HG03060 (cell line): ENCODE data around the gene GADD45G.

Source experiments
- ATAC-seq: cut with Tn5 transposase; IDR thresholded peaks from one replicate; pipeline ENCODE4 v1.9.1; 2021; ENCODE audit warnings: low read depth, moderate number of reproducible peaks; ENCODE audit not compliant: unreplicated experiment

GADD45G gene

DNA sequence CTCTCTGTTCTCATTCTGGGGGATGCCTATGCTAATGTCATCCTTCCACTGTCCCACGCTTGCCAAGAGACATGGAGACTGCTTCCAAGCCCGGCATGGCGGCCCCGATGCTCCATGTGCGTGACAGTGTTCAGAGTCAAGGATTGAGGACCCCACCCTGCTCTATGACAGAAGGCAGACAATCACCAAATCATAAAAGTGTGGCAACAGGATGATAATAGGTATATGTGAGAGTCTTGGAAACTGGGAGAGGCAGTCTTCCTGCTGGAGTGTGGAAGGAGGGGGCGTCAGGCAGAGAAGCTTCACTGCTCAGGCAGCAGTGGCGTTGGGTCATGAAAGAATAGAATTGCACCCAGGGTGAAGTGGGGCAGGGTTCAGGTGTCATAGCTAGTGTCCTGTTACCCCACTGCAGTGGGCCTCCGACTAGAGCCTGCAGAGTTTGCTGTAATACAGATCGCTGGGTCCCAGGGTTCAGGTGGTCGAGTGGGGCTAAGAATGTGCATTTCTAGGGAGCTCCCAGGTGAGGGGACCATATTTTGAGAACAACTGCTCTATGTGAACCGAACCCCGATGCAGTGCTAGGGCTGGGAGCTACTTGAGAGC, 12.5 kb upstream of the GADD45G start:
- ATAC-seq: no peak

DNA sequence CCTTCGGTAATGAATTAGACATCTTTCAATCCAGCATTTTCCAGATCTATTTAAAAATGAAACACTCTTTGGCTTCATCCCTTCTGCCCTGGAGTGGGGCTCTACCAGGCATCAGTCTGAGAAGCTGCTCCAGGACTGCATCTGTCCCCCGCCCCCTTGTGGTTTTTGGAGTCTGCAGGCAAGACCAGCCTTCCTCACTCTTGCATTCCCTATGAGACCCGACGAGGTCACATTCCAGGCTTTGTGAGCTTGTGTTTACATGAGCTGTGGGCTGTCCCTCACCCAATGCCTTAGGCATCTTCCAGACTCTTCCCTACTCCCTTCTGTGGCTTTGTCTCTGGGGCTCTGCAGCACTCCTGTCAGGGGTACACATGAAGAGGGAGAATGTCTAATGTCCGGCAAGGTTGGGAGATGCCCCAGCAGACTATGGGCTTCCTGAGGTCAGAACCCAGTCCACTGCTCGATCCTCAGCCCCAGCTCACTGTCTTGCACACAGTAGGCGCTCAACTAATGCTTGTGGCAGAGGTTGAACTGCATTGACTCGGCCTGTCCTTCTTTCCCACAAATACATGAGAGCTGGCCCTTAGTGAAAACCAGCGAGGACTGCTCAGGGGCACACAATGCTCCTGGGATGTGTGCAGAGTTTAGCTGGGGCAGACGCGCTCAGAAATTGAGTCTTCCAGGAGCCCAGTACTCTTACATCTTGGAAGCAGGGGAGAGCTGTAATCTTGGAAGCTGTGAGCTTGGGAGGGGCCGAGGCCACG, 11.7 kb upstream of the GADD45G start:
- no peak for ATAC-seq

DNA sequence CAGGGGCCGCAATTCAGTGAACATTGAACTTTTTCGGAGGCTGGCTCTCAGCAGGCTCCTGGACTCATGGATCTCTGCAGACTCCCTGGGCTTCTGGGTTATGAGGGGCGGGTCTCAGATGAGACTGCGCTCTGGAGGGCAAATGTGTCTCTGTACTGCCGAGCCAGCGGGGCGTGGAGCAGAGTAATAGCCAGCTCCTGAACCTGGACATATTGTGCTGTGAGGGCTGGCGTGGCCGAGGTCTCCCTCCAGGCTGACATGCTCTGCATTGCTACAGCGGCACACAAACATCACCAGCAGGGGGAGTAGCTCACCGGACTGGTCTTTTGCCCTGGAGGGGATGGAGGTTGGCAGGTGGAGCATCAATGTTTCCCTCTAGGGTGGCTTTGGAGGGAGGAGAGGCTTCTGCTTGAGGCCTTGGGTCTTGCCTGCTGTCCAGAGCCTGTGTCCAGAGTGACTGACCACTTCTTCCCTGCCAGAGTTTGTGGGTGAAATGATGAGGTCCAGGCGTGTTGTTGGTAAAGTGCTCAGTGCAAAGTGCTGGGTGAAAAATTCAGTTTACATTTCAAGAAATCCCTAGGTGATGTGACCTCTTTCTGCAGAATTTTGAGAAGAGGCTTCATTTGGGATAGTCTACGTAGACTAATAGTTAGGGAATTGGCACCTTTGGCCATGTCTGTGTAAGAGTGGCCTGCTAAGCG, 10.9 kb upstream of the GADD45G start:
- ATAC-seq: no peak

DNA sequence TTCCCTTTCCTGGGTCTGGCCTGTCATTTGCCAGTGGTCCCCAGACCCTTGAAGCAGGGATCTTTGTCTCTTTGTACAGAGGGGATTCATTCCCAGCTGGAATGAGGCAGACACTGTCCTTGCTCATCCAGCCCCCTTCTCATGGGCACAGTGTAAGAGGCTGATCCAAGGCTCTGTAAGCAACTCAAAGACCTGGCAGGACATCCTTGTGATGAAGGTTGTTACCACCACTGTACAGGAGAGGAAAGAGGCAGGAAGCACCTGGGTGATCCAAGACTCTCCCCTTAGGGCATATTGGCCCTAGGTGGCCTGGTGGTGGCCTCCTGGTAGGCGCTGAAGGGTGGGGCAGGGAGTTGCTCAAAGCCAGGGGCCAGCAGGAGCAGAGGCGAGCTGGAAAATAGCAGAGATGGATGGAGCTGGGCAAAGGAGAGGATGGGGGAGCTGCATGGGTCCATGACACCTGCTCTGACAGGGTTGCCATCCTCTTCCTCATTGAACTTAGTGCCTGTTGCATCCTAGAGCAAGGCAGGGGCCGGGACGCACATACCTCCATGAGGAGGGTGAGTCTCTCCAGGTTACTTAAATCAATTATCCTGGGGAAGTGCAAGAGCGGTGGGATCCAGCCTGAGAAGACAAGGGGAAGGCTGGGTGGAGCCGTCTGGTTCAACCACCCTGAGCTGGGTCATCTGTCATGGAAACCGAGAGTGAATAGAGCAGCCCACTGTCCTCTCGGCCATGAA, 9.8 kb upstream of the GADD45G start:
- ATAC-seq: no peak

DNA sequence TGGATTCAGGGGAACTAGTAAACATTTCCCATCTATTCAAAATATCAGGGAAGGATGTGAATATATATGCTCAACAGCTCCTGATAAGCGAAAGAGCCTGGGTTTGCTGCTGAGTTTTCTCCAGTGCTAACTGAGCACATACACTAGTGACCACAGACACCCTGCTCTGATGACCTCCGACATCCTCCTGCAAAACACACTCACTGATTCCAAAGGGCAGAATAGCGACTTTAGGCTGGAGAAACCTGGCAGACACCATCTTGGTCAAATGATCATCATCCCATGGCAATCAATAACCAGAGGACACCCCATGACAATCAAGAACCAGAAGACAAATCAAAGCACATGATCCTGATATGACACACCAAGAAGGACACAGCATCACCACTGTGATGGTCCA, 9.2 kb upstream of the GADD45G start:
- no peak for ATAC-seq

DNA sequence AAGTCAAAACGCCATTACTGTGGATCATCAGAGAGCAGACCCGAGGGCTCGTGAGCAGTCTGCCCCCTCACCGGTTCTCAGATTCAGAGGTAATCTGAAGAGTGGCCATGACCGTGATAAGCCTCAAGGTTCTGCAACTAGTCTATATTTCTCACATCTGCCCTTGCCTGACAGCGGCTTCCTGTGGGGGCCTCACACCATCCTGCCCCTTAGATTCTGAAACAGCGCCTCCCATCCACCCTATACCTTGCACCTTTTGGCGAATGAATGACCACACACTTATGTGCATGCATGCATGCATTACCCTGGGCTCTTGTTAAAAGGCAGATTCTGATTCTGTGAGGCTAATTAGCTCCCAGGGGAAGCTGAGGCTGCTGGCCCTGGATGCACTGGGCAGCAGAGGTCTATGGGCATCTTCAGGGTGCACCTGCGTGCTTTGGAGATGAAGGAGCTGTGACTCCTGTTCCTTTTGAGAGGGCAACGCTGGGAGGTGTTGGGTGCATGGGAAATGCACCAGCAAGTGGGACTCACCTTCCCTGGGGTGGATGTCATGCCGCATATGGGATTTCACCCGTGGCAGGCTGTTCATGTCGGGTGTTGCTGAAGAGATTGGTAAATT, 7.8 kb upstream of the GADD45G start:
- no peak for ATAC-seq

DNA sequence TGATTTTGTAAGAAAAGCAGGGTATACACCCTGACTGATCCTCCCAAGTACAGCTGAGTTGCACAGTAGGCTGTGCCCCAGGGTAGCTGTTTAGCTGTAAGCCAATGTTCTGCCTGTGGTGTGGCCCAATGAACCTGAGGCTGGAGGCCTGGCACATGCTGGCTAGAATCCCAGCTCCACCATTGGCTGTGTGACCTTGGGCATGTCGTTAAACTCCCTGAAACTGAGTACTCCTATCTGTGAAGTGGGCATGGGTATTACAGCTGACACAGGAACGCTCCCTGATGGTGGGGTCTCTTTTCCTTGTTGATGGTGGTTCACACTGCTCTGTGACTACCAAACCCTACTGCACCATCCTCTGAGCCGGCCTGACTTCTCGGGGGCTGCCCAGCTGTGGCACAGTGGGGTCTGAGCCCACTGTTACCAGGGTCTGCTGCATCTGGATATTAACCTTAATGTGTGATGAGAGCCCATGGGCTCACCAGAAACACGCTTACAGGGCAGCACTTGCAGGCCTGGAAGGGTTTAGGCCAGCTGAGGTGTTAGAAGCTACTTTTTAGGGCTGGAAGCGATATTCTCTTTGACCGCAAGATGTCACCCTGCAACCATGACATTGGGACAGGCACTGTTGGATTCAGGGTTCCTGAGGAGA, 7.0 kb upstream of the GADD45G start:
- no peak for ATAC-seq

DNA sequence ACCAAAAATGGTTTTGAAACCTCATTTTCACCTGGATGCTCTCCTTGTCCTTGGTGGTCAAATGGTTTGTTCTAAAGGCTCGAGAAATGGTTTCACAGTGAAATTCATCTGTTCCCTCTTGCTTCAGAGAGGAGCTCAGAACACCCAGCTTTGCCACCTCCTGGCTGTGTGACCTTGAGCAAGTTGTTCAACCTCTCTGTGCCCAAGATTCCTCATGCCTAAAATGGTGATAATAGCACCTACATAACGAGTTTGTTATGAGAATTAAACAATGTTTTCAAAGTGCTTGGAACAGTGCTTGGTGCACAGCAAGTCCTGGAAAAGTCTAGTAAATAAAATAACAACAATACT, 6.5 kb upstream of the GADD45G start:
- ATAC-seq: no peak

DNA sequence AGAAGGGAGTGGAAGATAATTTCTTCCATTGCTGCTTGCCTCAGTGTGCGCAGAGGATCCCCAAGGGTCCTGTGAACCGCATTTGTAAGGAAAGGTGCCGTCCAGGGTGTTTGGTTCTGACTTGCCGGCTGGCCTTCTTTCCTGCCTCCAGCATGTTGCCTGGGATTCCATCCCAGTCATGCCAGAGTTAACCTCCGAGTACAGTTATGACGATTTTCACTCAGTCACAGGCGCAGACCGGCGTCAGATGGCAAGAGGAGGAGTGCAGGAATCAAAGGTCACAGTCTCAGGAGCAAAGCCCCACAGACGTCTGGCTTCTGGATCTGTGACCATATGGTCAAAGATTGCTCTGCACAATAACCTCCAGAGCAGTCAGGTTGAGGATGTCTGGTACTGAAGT, 5.9 kb upstream of the GADD45G start:
- no peak for ATAC-seq

DNA sequence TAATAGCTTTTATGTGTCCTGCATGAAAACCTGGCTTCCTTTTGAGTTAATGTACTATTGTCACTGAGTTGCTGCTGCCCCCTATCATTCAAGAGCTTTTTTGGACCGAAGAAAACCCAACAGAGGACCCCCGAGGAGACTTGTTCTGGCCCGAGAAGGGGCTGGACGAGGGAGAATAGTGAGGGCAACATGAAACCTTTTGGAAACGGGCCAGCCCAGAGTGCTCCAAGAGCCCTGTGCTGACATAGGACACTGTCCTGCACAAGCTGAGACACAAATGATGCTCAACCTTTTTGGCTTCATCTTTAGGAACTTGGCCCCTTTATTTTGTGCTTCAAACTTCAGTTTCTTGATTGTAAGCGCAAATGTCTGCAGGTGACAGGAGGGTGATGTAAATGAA, 4.0 kb upstream of the GADD45G start:
- no peak for ATAC-seq

DNA sequence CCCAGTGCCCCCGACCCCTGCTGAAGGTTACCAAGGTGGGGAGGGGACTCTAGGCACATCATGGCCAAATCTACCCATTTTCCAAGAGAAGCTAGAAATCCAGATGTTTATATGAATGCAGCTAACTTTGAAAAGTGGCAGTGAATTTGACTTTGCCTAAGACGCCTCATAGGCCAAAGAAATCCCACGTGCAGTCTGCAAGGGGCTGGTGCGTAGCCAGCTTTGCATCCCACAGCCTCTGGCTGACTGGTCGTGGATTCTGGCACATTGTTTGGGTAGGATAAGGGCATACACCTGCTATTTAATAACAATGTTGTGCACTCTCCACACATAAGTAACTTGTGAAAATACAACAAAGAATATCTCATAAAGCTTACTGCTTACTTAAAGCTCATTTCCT, 3.5 kb upstream of the GADD45G start:
- no peak for ATAC-seq

DNA sequence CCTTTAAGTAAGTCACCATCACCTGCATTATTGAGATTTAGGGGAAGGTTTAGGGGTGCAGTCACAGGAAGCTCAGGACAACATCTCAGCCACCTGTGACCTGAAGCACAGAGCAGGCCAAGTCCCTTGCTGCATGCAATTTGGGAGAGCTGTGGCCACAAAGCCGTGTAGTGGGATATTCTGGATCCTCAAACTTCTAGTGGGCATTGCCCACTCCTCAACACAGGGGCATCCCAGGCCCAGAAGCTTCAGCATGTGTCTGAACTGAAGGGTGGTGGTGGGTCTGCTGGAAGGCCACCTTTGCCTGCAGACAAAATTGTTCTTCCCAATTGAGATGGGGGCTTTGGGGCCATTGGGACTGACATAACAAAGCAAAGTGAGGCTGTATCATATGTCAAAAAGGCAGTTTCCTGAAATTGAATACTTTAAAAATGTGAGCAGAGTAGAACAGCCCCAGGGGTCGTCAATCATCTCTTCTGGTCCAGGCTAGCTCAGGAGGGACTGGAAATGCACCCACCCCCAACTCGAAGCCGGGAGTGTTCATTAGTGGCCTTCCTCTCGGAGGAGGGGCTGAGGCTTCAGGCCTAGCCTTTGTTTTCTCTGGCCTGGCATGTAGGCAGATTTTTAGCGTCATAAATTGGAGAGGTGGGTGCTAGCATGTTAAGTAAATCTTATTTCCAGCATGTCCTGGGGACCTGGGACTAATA, 2.8 kb upstream of the GADD45G start:
- no peak for ATAC-seq

DNA sequence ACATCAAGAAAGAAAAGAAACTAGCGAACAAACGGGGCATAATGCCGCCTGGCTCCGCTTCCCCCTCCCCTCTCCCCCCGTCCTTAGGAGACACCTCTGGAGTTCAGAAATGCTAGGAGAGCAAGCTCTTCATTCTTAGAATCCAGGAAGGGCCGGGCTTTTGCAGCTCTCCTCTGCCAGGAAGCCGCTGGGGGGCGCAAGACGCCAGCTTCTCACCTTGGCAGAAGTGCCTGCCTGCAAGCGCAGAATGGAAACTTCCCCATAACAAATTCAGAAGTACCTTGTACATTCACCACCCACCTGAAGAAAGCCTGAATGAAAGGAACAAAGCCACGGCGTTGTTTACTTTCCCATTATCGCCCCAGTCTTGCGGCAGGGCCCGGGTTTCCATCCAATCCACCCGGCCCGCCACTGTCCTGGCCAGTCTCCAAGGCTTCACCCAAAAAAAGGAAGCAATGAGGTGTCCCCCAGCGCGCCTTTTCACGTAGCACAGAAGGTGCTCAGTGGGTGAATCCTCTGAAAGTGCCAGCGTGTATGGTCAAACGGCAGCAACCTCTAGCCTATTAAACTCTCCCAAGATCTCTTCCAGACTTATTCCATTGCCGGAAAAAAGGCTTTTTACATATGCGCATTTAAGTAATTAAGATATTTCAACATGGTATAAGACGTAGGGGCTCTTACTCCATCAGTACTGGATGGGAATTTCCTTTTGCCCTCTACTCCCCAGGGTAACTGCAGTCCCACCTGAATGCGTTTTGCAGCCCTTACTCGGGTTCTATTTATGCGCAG, 1.6 kb upstream of the GADD45G start:
- ATAC-seq: no peak

DNA sequence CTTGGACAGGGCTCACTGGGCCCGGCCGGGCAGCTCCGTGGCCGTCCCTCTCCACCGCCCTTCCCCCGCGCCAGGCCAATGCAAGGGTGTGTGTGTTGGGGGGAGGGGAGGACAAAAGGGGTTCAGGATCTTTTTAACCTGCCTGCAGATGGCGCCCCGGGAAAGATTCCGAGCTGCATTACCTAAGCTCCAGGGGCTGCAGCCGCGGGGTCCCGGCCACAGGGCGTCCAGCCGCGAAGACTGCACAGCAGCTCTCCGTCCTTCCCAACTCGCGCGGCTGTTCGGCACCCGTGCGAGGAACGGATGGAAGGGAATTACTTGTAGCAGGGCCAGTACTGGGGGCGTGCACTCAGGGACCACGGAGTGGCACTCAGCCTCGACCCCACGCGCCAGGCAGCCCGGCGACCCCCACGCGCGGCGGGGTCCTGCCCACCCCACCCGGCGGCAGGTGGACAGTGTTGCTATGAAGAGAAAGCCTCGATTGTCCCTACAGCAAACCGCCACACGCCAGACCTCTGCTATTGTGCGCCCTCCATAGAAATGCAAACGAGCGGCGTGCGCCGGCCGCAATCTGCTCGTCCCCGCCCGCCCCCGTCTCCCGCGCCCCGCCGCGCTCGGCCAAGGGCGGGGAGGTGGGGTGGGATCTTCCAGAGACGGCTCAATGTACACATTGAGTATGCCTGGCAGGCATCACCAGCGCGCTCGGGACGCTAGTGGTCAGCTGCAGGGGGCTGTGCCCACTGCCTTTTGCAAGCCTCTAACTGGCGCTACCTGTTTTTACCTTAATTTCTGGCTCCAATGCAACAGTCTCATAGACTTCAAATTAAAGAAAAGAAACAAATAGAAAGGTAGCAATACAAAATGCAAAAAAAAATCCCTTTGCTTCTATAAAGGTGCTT, 796 bp upstream of the GADD45G start:
- no peak for ATAC-seq

DNA sequence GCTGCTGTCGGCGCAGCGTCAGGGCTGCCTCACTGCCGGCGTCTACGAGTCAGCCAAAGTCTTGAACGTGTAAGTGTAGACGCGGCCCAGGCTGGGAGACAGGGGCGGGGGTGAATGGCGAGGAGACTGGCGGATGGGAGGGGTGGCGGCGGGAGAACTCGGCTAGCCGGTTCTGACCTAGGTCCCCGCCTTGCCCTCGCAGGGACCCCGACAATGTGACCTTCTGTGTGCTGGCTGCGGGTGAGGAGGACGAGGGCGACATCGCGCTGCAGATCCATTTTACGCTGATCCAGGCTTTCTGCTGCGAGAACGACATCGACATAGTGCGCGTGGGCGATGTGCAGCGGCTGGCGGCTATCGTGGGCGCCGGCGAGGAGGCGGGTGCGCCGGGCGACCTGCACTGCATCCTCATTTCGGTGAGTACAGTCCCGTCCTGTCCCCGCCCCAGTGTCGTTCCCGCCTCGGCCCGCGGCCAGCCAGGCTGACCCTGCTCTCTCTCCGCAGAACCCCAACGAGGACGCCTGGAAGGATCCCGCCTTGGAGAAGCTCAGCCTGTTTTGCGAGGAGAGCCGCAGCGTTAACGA, 745 bp downstream of the GADD45G start:
- no peak for ATAC-seq

DNA sequence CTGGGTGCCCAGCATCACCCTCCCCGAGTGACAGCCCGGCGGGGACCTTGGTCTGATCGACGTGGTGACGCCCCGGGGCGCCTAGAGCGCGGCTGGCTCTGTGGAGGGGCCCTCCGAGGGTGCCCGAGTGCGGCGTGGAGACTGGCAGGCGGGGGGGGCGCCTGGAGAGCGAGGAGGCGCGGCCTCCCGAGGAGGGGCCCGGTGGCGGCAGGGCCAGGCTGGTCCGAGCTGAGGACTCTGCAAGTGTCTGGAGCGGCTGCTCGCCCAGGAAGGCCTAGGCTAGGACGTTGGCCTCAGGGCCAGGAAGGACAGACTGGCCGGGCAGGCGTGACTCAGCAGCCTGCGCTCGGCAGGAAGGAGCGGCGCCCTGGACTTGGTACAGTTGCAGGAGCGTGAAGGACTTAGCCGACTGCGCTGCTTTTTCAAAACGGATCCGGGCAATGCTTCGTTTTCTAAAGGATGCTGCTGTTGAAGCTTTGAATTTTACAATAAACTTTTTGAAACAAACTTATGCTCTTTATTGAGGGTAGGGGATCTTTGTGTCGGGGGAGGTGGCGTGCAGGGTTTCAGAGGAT, 1.3 kb downstream of the GADD45G start:
- no peak for ATAC-seq

DNA sequence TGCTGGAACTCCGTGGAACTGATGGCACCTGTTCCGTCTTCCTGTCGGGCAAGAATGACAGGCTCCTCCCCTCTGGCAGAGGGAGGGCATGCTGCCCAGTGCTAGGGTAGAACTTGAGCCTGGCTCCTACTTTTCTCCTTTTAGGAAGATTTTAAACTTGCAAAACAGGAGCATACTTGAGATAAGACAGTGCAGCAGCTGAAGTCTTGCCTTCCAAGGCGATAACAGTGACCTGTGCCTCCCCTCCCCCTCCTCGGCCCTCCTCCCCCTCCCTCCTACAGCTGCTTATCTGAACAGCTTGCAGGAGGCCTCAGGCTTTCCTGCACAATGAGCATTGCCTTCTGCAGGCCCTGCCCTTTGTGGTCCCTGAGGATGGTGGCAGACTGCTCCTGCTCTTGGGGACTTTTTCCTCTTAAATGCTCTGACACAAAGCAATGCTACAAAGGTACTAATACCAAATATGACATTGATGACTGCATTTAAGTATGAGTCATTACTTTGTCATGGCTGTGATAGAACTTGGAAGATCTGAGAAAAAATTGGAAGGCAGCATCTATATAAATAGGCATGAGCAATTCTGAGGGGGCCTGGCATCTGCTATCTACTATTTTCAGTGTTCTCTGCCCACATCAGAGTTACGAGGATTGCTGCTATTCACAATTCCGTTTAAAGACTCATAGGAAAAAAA, 2.0 kb downstream of the GADD45G start:
- no peak for ATAC-seq
